NCI-H187 treated with DMSO at 0.1 percent for 48 hours (cell line): ENCODE measurements around the gene TMEM147.
"Not testable (repeated sequence)": the region's sequence is repeated elsewhere in the genome, so short reads cannot be mapped to it uniquely, and the experiment has no call there.

Experiments
- DNase-seq: peaks from one replicate; lab custom pipeline; 2025; lab: John Stamatoyannopoulos, UW

TMEM147 gene

DNA sequence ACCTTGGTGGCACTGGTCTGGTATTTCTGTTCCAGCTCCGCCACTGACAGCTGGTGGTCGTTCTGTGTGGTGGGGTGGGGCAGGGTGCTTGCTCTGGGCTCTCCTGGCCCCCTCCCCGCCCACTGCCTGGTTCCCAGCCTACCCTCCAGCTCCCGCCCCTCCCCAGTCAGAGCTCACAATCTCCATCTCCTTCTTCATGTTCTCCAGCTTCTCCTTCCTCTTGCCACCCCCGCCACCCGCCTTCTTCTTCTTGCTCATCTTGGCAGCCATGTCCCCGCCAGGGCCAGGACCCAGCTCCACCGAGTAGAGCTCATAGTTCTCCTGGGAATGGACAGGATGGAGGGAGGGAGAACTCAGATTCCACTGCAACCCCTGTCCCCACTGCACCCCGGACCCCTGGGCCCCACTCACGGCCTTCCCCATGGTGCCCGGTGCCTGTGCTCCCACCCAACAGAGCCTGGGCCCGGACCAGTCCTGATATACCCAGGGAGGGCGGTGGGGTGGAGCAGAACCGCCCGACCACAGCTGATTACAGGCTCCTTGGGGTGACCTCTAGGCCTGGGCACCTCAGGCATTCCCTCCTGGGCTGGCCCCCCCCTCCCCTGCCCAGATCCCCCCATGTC is 17.9 kb downstream of the TMEM147 start, which contains the start of gene ATP4A:
ATP4A (minus strand) TSS at position 452 of the 623 bp plus-strand sequence; CDS start at position 423, 29 bp downstream.
- DNase-seq: no peak

DNA sequence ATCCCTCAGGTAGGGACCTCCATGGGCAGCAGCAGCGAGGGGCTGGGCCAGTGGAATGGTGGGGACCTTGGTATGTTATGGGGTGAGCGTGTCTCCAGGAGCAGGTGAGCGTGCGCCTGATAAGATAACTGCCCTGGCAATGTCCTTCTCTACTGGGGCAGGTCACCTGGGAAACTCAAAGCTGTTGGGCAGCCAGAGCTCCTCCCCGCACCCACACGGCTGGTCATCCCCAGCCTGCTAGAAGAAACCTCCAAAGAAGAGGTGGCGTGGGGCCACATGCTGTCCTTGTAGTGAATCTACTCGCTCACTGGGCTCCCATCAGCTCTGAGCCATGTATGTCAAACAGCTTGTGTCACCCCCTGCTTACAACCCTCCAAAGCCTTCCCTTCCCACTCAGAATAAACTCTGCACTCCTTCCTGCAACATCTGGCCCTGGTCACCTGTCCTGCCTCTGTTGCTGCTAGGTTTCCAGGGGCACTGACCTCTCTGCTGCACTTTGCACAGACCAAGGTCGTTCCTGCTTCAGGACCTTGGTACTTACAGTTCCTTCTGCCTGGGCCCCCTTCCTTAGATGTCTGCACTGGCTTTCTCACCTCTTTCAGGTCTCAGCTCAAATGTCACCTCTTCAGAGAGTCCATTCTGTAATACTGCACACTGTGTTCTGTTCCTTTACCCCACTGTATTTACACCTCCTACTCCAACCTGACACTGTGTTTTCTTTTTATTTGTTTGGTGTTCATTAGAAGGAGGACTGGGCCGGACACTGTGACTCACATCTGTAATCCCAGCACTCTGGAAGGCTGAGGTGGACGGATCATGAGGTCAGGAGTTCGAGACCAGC is 19.8 kb downstream of the TMEM147 start:
- no peak for DNase-seq

GRCh38 chr19:35566738-35567137 is 21.3 kb downstream of the TMEM147 start:
- DNase-seq: no peak

DNA sequence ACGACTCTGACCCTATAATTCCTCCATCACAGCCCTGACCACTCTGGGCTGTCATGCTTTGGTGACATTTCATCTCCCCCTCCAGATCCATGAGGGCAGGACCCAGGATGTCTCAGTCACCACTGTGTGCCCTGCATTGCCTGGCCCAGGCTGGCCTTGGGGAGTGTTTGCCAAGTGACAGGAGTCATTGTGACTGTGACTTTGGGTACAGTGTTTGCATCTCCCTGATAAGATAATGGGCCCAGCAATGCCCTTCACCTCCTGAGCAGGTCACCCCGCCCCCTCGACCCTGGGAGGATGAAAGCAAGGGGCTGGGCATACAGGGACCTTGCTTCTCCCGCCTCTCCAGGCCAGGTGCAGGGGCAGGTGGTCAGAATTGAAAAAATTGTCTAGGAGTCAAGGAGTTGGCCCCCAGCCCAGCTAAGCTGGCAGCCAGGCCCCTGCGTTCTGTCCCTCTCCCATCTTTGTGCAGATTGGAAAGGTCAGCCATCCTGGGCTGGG is 23.9 kb downstream of the TMEM147 start:
- no peak for DNase-seq

DNA sequence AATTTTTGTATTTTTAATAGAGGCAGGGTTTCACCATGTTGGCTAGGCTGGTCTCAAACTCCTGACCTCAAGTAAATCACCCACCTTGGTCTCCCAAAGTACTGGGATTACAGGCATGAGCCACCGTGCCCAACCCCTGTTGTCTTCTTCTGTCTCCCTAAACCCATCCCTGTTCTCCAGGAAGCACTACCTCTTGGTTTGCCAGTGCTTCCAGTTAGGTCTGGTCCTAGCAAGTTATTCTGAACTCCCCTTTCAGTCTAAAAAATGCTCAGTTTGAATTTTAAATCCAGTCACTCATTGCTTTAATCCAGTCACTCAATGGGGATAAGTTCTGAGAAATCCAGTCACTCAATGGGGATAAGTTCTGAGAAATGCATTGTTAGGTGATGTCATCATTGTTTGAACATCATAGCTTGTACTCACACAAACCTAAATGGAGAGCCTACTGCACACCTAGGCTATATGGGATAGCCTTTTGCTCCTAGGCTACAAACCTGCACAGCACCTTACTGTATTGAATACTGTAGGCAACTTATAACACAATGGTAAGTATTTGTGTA is 26.1 kb downstream of the TMEM147 start:
- DNase-seq: no peak

GRCh38 chr19:35577918-35578317 is 32.5 kb downstream of the TMEM147 start:
- DNase-seq: no peak

- DNase-seq: no peak
These were observed 33.3 kb downstream of the TMEM147 start for GRCh38 chr19:35578707-35579106.

DNA sequence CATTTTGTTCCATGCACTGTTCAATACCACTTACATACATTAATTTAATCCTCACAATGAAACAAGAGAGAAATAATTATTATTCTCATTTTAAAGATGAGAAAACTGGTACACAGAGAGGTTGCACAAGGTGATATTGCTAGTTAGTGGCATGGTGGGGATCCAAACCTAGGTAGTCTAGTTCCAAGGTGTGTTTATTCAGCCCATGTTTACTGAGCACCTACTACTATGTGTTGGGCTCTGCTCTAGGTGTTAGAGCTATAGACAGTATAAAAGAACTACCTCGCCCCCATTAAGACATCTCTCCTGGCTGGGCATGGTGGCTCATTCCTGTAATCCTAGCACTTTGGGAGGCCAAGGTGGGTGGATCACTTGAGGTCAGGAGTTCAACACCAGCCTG is 37.3 kb downstream of the TMEM147 start:
- no peak for DNase-seq

DNA sequence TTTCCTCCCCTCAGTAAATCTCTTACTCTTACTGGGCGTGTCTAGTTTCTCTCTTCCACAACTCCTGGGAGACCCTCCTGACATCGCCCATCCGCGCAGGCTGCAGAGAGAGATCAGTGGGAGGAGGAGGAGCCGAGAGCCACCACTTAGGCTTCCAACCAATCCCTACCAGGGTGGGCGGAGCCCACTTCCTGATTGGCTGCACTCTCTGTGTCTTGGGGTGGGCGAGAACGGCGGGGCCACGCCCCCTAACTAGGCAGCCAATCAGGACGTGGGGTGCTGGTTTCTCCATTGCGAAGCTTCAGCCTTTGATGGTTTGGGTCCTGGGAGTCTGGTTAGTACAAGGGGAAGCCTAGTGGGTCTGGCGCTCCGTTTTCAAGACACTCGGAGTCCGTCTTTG is 40.4 kb downstream of the TMEM147 start, which contains the start of gene PMIS2:
PMIS2 (plus strand) TSS at position 326 of the 400 bp plus-strand sequence. CDS start 87 bp downstream, outside the sequence.
- DNase-seq: no peak

DNA sequence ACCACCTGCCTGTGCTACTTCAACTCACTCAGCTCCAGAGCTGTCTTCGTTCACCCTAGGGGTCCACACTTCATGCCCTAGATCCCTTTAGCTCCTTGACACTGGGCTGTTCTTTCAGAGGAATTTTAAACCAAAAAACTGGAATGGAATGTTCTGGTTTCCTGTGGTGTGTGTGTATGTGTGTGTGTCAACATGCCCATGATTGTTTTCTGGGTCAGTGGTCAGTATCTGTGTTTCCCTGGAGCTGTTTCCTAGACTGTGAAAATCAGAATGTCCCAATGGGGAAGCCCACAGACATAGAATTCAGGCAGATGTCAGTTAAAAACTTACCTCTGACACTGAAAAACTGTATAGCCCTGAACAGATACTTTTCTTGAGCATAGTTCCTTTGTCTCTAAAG is 41.9 kb downstream of the TMEM147 start:
- no peak for DNase-seq

GRCh38 chr19:35590875-35591274 is 45.4 kb downstream of the TMEM147 start:
- DNase-seq: no peak

DNA sequence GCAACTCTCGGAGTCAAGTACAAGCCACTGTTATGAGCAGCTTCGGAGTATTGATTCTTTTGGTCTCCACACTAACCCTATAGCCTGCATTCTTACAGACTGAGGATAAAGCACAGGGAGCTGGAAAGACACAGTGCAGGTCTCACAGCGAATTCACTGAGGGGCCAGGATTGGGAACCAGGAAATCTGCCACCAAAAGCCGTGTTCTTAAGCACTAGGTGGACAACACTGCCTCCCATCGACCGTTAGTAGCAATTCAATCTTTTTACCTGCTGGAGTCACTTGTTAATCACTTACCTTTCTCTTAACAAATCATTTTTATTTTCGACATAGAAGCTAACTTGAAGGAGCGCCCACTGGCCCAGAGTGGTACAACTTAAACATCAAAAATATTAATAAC is 46.8 kb downstream of the TMEM147 start:
- DNase-seq: no peak

DNA sequence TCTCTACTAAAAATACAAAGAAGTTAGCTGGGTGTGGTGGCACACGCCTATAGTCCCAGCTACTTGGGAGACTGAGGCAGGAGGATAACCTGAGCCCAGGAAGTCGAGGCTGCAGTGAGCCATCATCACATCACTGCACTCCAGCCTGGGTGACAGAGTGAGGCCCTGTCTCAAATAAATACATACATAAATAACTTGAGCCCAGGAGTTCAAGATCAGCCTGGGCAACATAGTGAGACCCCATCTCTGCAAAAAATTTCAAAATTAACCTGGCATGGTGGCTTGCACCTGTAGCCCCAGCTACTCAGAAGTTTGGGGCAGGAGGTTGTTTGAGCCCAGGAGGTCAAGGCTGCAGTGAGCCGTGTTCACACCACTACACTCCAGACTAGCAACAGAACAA is 49.6 kb downstream of the TMEM147 start:
- DNase-seq: not testable (repeated sequence)

- no peak for DNase-seq
These were observed 50.5 kb downstream of the TMEM147 start for GRCh38 chr19:35595928-35596327.

DNA sequence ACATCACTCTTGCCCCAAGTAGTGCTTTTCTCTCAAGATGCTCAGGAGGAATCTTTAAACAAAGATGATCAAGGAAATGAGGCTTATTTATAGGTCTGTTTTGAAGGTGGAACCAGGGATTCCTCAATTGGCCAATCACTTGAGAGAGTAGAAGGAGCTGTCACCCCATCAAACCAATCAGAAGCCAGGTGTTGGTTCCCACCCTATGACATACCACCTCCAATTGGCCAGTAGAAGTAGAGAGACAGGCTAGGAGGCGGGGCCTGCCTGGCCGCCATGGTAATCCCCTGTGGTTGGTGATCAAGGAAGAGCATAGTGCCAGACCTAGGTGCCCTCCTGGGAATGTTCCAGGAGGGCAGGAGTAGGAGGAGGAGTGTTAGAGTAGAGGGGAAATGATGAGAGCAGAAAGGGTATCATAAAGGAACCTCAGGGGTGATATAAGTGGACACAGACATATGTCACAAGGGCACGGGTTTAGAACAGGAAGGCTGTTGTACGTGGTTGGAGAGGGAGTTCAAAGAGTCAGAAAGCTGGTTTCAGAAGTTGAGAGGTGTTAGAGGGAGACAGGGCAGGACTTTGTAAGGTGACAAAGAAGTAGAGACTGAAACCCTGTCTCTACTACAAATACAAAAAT is 51.1 kb downstream of the TMEM147 start:
- no peak for DNase-seq
